Stimulated activated CD4-positive, alpha-beta T cell treated with anti-CD3 and anti-CD28 coated beads, Interleukin-1b, Interleukin-23, amount 100 ng/mL, for 4 hours (primary cell): ENCODE results near the gene CCNQ.
A peak's percentile ranks its signal among the peaks of the same experiment; 100 is the strongest.

Experiments used
- DNase-seq, 2 donors: peaks; one replicate each; pipeline ENCODE4 v3.0.0-alpha.2; 2020; ENCODE audit warnings: low read depth in 2 of 2

The CCNQ gene

DNA sequence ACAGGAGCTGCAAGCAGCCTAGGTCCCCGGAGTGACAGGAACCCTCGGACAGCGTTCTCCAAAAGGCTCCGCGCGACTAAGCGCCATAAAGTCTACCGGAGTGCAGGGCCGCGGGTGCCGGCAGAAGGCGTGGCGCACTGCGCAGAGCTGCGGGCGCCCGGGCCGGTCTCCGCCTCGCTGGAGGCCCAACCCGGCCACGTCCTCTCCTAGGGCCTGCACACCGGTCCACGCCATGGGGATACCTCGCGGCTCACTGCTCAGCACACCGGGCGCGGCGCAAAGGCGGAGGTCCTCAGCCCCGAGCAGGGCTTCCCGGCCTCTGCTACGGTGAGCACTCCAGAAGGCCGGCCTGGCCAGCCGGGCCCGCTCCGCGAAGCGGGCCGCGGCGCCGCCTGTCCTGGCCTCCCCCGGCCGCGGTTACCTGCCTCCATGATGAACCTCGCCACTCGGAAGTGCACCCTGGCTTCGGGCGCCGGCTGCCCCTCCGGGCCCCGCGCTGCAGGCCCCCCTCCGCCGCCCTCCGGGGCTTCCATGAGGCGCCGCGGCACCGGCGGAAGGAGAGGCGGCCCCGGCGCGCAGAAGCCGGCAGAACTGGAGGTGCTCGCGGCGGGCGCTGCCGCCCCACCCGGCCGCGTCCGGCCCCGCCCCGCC, at the start of gene CCNQ:
TSS of gene CCNQ (minus strand) at position 599 of the 651 bp plus-strand sequence. CDS start at position 533, 66 bp downstream.
- peak in 1 of 2 donors; percentile 14 for DNase-seq

DNA sequence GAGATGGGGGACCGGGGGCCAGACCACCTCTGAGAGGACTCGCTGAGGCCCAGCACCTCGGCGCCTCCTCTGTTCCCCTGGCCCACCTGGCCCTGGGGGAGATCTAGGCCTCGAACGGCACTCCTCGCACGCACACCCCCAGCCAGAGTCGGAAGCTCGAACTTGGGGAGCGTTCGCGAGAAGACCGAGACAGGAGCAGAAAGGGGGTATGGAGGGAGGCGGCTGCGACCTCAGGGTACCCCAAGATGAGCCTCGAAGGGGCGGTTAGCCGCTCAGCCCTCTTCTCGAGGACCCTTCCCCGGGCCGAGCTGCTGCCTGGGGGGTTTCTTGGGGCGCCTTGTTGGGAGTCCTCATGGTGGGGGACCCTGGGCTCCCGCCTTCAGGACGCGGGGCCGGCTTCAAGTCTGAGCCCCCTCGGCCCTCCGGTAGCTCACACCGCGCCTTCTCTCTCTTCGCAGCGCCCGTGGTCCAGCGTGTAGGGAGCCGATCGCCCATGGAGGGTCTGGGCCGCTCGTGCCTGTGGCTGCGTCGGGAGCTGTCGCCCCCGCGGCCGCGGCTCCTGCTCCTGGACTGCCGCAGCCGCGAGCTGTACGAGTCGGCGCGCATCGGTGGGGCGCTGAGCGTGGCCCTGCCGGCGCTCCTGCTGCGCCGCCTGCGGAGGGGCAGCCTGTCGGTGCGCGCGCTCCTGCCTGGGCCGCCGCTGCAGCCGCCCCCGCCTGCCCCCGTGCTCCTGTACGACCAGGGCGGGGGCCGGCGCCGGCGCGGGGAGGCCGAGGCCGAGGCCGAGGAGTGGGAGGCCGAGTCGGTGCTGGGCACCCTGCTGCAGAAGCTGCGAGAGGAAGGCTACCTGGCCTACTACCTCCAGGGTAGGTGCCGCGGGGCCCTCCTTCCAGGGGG, 48.8 kb upstream of the CCNQ start:
- no peak for DNase-seq

DNA sequence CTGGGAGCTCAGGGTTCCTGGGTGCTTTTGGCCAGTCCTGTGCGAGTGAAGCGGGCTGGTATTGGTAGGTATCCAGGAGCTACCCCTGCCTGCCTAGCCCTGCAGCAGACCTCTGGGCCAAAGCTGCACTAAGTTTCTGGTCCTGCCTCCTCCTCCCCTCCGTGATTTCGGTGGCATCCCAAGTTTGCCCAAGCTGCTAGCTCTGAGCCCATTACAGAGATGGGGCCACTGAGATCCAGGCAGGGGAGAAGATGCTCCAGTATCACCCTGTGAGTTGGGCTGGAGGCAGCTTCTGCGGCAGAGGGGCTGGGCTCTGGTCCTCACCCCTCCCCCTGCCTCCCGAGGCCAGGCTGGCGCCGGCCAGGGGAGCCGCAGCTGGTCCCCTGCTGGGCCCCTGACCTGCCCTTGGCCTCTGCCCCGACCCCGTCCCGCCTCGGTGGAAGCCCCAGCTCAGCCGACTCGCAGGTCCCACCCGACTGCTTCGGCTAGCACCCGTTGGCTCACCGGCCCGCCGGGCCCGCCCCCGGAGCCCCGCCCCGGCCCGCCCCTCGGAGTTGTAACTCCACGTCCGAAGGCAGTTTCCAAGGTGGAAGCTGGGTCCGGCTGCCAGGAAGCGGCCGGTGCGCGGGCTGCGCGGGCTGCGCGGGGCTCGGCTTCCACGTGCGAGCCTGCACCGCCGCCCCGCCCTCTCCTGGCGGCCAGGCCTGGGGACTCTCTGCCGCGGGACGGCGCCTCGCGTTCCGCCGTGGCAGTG, 47.9 kb upstream of the CCNQ start, which contains the start of gene DUSP9:
TSS of gene DUSP9 (plus strand) at position 584 of the 754 bp plus-strand sequence. CDS start 751 bp downstream, outside the sequence.
- no peak for DNase-seq

DNA sequence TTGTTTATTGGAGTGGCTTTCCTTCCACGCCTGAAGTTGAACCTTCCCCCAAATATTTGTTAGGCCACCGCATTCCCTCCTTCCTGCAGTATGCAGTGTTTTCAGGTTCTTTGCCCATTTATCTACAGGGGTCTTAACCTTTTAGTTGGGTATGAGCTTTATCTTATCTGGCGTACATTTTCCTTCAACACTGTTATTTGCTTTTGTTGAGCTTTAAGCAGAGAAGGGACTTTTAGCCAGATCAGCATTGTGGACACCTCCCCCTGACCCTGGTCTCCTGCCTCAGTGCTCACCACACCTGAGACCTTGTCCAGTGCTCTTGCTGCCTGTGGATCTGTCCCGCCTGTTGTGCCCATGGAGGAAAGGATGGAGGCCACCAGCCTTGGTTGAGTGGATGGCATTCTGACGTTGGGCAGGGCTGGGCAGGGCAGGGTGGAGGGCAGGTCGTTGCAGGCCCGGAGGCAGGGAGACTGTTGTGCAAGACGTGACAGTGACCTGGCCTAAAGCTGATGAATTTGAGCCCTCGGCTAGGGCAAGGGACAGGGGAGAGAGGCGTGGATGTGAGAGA, 47.1 kb upstream of the CCNQ start:
- DNase-seq, result no peak

DNA sequence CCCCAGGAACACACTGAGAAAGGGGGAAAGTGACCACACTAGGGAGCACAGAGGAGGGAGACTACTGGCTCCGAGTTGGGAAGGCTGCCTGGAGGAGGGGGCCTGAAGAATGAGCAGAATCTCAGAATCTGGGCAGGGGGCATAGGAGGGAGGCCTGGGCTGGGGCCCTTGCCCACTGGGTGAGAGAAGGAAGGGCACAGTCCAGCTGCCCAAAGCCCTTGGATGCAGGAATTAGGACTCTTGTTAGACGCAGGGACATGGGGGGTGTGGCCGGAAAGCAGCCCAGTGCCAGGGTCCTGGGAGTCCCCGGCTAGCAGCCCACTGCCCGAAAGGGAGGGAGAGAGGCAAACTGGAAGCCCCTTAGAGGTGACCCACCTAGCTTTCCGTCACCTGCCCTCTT, 46.2 kb upstream of the CCNQ start:
- no peak for DNase-seq

DNA sequence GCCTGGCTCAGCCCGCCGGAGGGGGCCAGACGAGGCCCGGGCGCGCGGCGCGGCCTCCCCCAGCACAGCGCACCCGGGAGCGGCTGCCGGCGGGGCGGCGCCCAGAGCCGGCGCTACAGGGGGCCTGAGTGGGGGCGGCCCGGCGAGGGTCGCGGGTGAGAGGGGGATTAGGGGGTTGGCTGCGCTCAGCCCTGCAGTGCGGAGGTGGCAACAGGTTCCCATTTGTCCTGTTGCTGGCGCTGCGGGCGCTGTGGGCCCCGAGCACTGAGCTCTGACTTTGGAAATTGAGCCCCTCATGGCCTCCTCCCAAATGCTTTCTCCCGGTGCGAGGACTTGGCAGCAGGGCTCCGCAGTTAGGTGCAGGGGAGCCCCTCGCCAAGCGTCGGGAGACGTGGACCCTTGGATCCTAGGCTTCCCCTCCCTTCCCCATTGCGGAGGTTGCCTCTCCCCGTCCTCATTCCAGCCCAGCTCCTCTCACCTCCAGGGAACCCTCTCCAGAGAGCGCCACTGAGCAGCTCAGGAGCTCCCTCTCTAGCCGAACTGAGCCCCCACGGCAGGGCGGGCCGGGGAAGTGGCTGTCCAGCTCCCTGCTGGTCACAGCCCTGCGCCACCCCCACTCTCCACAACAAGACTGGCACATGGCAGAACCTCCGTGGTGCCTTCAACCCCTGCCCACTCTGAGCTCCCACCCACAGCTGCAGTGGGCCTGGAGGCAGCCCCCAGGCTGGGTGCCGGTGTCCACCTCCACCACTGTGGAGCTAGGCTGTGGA, 45.6 kb upstream of the CCNQ start:
- DNase-seq, result no peak

DNA sequence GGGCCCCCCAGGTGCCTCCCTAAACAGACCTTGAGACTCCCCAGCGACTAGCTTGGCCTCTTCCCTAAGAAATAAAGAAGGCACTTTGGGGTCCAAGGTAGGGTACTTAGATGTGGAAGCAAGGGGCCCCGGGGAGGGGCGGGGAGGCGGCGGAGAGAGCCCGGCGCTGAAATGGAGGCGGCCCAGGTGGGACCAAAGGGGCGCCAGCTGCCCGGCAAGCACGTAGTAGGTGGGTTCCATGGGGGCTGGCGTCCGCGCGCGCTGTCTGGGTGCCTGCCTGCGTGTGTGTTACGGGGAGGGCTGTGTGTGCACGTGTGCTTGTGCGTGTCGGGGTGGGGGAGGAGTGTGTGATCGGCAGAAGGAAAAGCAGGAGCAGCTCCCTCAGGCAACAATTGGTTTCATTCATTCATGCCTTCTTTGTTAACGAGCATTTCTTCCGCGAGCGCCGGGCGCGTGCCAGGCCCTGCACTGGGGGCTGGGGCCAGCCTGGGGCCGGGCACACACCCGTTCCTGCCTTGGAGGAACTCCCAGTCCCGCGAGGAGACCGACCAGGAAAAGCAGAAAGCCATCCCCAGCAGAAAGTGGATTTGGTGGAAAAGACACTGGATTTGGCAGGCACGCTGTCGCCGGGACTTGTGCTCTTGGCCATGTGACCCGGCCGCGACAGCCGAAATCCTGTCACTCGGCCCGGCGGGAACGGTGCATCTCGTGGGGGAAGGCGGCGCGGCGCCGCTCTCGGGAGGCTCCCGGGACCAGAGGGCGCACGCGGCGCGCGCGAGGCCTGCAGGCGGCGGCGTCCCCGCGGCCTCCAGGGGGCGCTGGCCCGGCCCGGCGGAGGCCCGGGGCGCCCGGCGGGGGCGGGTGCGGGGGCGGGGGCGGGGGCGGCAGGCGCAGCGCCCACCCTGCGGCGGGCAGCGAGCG, 44.8 kb upstream of the CCNQ start:
- DNase-seq, result no peak

DNA sequence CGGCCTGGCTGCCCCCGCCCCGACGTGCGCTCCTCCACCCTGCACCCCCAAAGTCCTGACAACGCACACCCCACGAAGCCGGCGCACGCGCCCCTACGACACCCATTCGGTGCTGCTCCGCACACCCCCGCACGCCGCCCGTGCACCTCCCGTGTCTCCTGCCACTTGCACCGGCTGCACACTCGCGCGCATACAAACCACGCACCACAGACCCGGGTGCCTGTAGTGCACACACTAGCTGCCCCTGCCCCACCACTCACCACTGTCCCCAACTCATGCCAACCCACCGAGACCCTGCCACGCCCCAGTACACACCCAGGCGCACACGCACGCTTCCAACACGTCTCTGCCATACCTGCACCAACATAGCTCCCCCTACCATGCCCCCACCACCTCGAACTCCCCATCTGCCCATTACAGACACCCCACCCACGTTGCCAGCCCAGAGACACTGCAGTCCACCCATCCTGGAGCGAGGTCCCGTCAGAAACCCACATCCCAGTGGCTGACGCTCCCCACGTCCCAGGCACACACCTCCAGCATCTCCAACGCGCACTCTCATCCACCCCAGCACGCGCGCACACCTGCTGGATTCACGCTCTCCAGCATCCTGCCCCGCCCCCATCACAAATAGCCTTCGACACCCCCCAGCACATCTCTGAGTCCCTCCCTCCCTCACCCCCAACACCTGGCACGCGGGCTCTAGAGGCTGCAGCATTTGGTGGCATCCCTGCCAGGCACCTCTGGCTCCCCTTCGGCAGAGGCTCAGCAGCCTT, 43.9 kb upstream of the CCNQ start:
- no peak for DNase-seq

DNA sequence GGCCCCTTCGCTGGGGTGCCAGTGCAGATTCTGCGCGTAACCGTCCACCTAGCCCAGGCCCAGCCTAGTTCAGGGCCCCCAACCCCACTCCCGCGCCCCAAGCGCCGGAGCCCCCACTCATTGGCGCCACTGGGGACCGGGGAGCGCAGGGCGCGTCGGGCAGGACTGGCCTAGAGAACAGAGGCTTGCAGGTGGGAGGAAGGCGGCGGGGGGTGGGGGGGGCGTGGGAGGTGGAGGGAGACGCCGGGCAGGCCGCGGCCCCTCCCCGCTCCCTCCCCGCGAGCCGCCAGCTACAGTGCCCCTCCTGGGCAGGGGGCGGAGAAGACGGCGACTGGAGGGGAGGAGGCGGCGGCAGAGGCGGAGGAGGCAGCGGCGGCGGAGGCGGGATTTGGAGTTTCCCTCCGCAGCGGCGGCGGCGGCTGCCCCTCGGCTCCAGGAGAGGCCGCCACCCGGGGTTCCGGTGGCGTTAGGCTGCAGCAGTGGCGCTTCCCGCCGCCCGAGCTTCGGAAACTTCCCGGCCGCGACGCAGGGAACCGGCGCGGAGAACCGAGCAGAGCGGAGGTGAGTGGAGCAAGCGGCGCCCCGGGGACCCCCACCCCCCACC, 43.2 kb upstream of the CCNQ start:
- no peak for DNase-seq

DNA sequence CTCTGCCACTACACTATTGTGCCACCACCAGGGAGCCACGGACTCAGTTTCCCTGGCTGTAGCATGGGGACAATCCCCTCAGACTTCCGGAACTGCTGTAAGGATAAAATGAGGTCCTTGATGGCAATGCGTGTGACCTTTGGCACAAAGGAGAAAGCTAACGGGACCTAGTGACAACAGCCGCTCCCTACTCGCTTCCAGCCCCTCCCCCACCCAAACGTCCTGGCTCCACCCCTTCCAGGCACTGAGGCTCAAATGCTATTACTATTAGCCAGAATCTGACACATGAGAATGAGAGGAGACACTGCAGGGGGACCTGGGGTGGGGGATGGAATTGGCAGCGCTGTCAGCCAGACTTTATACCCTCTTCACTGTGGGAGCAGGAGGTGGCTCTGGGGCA, 42.7 kb upstream of the CCNQ start:
- DNase-seq, result no peak

DNA sequence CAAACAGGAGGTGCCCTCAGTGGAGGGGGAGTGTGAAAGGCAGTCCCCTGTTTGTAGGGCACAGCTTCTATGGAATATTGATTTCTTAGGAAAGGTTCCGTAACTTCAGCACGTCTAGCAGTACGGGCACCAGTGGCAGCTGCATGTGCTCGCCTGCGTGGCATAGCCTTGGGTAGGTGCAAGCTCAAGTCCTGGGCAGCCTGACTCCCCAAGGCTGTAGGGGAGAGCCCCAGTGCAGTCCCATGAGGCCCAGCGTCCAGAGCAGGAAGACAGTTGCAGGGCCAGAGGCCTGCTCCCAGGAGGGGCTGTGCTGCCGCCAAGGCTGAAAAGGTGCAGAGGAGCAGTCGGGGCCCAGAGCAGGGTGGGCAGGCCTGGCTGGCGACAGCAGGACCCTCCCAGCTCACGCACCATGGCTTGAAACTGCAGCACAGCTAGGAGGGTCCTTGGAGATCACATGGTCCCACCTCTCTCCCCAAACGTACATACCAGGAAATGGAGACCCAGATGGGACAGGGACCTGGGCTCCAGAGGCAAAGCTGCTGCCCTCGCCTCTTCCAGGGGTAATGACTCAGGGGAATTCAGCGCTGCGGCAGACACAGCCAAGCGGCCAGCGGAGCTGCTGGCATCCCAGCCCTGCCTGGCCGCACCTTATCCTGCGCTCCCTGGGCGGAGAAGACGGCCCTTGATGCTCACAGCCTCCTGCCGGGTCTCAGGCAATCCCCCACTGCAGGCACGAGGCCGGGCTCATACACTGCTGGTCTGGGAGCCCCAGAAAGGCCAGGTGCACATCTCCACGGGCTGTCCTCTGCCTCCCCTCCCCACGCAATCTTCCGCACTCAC, 42.0 kb upstream of the CCNQ start:
- no peak for DNase-seq

DNA sequence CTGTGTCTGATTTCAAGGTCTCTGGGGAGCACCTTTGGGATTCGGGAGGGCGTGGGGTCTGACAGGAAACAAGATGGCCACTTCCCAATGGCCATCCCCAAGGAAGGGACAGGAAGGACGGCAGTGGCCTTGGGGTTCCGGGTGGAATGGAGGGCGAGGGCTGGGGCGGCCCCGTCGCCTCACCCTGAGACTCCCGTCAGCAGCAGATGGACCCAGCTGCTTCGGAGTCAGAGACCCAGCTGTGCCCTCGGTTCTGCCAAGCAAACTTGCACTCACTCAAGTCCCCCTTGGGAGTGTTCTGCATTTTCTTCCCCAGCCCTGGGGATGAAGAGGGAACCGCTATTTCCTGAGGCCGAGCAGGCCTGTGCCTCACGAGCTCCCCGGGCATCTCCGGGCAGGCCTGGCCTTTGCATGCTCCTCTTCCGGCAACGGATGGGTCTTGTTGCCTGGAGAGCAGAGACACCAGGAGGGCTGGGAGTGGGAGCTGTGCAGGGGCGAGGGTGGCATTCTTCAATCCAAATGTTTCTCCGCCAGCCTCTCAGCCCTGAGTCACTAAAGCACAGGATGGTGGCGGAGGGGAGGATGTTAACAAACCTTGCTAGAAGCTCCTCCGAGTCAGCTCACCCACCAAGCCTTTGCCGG, 41.2 kb upstream of the CCNQ start:
- DNase-seq, result no peak

DNA sequence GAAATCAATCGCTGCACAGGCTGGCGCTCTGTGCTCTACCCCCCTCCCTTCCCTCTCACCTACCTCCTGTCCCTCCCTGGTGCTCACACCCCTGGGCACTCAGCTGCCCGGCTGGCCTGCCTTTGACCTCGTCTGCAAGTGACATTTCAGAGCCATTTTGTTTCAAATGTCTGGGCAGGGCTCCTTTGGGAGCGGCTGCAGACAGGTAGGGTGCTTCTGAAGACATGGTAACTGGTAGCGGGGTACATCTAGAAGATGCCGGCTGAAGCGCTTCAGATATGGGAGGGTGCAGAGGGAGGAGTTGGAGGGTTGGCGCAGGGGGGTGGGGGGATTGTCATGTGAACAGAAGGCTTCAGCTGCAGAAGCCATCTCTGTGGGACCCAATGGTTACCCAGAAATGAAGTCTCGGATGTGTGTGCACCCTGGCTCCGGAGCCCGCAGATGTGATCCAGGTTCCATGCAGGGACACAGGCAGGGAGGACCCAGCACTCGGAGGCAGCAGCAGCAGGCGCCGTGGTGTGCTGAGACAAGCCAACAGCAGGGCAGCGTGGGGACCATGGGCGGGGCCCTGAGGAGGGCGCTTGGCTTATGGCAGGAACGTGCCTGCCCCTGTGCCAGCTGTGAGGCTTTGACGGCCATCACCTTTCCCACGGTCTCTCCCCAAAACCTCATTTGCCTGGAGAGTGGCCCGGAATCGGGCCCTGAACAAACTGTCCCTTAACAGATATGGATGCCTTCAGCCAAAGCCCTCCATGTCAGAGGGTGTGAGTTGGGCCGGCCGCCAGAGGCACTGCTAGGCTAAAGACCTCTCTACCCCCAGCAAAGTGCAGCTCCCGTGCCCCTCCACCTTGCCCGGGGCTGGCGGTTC, 40.5 kb upstream of the CCNQ start:
- no peak for DNase-seq

DNA sequence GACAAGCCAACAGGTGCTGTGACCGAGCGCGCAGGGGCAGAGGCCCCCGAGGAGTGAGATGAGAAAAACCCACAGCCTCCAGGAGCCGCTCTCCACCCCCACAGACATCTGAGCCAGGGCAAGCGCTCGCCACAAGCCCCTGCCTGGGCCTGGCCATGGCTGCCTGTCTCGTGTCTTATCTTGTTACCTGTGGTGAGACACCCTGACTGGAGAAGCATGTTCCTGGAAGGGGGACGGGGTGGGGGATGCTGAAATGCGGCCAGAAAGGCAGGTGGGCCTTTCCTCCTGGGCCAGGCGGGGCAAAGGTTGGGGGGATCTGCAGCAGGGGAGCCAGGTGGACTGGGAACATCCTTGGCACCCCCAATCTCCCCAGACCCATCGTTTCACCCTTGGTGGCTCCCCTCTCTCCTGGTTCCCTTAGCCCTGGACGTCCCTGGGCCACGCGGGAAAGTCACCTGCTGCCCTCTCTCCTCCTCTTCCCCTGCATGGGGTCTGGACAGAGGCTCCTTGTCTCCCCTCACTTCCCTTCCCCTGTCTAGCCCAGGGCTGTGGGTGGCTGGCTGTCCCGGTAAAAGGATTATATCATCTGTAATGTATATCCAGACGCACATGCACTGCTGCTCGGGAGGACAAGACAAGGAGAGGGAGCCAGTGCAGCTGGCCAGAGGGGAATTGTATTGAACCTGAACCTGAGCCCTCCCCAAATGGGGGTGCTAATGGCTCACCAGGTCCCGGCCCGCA, 39.7 kb upstream of the CCNQ start:
- DNase-seq, result no peak

DNA sequence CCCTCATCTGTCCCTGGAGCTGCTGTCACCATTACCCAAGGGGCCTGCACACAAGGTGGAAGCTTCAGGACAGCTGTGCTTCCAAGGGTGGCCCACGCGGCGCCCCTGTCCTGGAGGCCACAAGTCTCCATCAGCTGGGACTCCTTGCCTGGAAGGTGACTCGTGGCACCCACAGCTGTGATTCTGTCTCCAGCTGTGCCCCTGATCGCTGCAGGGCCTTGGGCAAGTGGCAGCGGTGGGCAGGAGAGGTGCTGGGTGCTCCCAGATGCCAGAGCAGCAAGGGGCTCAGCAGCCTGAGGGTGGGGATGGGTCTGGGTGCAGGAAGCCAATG, 39.1 kb upstream of the CCNQ start:
- DNase-seq, result no peak
